ENCODE results near the gene KIR2DL1. TPM values are rescaled to one million over a fixed set of nuclear protein-coding genes. Genes with fewer than 3 reads are reported as not detected.
"Not testable (repeated sequence)": the region's sequence is repeated elsewhere in the genome, so short reads cannot be mapped to it uniquely, and the experiment has no call there.

KIR2DL1 gene
- total and polyA plus RNA-seq, 5 donors from 2014 or later, result 0.10 TPM; not detected in 4

- Mint-ChIP-seq H3K4me1 (no peaks in the 10 kb centered on the region), H3K36me3 (no peaks in the 10 kb centered on the region), H3K27ac (no peak overlapping the region), H3K27me3 (peaks cover 6% of the 10 kb centered on the region), H3K9me3 (peaks cover 0 to 7% (median 2%) of the 10 kb centered on the region in 7 donors), H3K4me3 (no peak overlapping the region)
- Histone ChIP-seq H3K4me3 (ENCODE audit: low read depth, low read length) (no peak overlapping the region), H3K9me3 (ENCODE audit: control insufficient read depth in 2 of 2, low read length in 2 of 2) (no peaks in the 10 kb centered on the region), H3K36me3 (ENCODE audit: control insufficient read depth, insufficient read depth, low read length) (no peaks in the 10 kb centered on the region), H3K27ac (ENCODE audit: insufficient read depth, low read length, poor library complexity, severe bottlenecking) (no peak overlapping the region), H3K27me3 (ENCODE audit: control insufficient read depth, insufficient read depth, low read length) (peaks cover 2% of the 10 kb centered on the region), H3K4me1 (ENCODE audit: control insufficient read depth, insufficient read depth, low read length, poor library complexity, severe bottlenecking) (no peaks in the 10 kb centered on the region)
- DNase-seq (no peak), ATAC-seq (ENCODE audit: low read depth in 2 of 2) (no peak)
Measured at GRCh38 chr19:54806516-54806838, 36.9 kb downstream of the KIR2DL1 start.

GRCh38 chr19:54814571-54814970, 45.0 kb downstream of the KIR2DL1 start:
- not testable (repeated sequence) for H3K4me1 ChIP-seq (ENCODE audit: control insufficient read depth, insufficient read depth, low read length, poor library complexity, severe bottlenecking); H3K4me3 Mint-ChIP-seq; ATAC-seq (ENCODE audit: low read depth in 2 of 2); DNase-seq; H3K27me3 ChIP-seq (ENCODE audit: control insufficient read depth, insufficient read depth, low read length); H3K27me3 Mint-ChIP-seq; H3K4me1 Mint-ChIP-seq; H3K36me3 ChIP-seq (ENCODE audit: control insufficient read depth, insufficient read depth, low read length); H3K36me3 Mint-ChIP-seq; H3K4me3 ChIP-seq (ENCODE audit: low read depth, low read length); H3K27ac ChIP-seq (ENCODE audit: insufficient read depth, low read length, poor library complexity, severe bottlenecking); H3K27ac Mint-ChIP-seq; H3K9me3 ChIP-seq (ENCODE audit: control insufficient read depth in 2 of 2, low read length in 2 of 2)
- peaks cover 0 to 14% (median 4%) of the 10 kb centered on the region in 7 donors for H3K9me3 Mint-ChIP-seq

GRCh38 chr19:54816251-54816650, 46.7 kb downstream of the KIR2DL1 start, which contains the start of gene KIR3DL1:
KIR3DL1 (plus strand) TSS chr19:54816468.
- H3K4me3 ChIP-seq (ENCODE audit: low read depth, low read length); H3K36me3 ChIP-seq (ENCODE audit: control insufficient read depth, insufficient read depth, low read length); H3K9me3 ChIP-seq (ENCODE audit: control insufficient read depth in 2 of 2, low read length in 2 of 2); H3K27me3 ChIP-seq (ENCODE audit: control insufficient read depth, insufficient read depth, low read length); H3K27me3 Mint-ChIP-seq; H3K4me3 Mint-ChIP-seq; H3K4me1 Mint-ChIP-seq; H3K36me3 Mint-ChIP-seq; DNase-seq; H3K27ac ChIP-seq (ENCODE audit: insufficient read depth, low read length, poor library complexity, severe bottlenecking); ATAC-seq (ENCODE audit: low read depth in 2 of 2); H3K4me1 ChIP-seq (ENCODE audit: control insufficient read depth, insufficient read depth, low read length, poor library complexity, severe bottlenecking): not testable (repeated sequence)
- H3K27ac Mint-ChIP-seq, result peak within 1 kb of the TSS in 1 of 3 donors; percentile 67
- H3K9me3 Mint-ChIP-seq, result peaks cover 0 to 12% (median 4%) of the 10 kb centered on the region in 7 donors

- DNase-seq (no peak), ATAC-seq (ENCODE audit: low read depth in 2 of 2) (no peak)
- Histone ChIP-seq H3K4me1 (ENCODE audit: control insufficient read depth, insufficient read depth, low read length, poor library complexity, severe bottlenecking) (no peaks in the 10 kb centered on the region), H3K27ac (ENCODE audit: insufficient read depth, low read length, poor library complexity, severe bottlenecking) (no peak overlapping the region), H3K4me3 (ENCODE audit: low read depth, low read length) (no peak overlapping the region), H3K27me3 (ENCODE audit: control insufficient read depth, insufficient read depth, low read length) (no peaks in the 10 kb centered on the region), H3K9me3 (ENCODE audit: control insufficient read depth in 2 of 2, low read length in 2 of 2) (no peaks in the 10 kb centered on the region), H3K36me3 (ENCODE audit: control insufficient read depth, insufficient read depth, low read length) (no peaks in the 10 kb centered on the region)
- Mint-ChIP-seq H3K4me1 (no peaks in the 10 kb centered on the region), H3K9me3 (peaks cover 0 to 2% (median 0%) of the 10 kb centered on the region in 7 donors), H3K4me3 (no peak overlapping the region), H3K27ac (no peak overlapping the region), H3K36me3 (no peaks in the 10 kb centered on the region), H3K27me3 (peaks cover 6% of the 10 kb centered on the region)
Measured at GRCh38 chr19:54817670-54818536, 48.3 kb downstream of the KIR2DL1 start.

- not testable (repeated sequence) for H3K36me3 Mint-ChIP-seq; H3K27ac ChIP-seq (ENCODE audit: insufficient read depth, low read length, poor library complexity, severe bottlenecking); DNase-seq; H3K9me3 ChIP-seq (ENCODE audit: control insufficient read depth in 2 of 2, low read length in 2 of 2); H3K4me1 ChIP-seq (ENCODE audit: control insufficient read depth, insufficient read depth, low read length, poor library complexity, severe bottlenecking); H3K36me3 ChIP-seq (ENCODE audit: control insufficient read depth, insufficient read depth, low read length); H3K4me3 ChIP-seq (ENCODE audit: low read depth, low read length); H3K27ac Mint-ChIP-seq; H3K9me3 Mint-ChIP-seq; H3K4me1 Mint-ChIP-seq; H3K27me3 ChIP-seq (ENCODE audit: control insufficient read depth, insufficient read depth, low read length); H3K4me3 Mint-ChIP-seq; H3K27me3 Mint-ChIP-seq; ATAC-seq (ENCODE audit: low read depth in 2 of 2)
Measured at GRCh38 chr19:54824416-54824815, 54.8 kb downstream of the KIR2DL1 start.

- not testable (repeated sequence) for H3K4me1 Mint-ChIP-seq; H3K27me3 Mint-ChIP-seq; H3K27me3 ChIP-seq (ENCODE audit: control insufficient read depth, insufficient read depth, low read length); H3K27ac ChIP-seq (ENCODE audit: insufficient read depth, low read length, poor library complexity, severe bottlenecking); H3K36me3 ChIP-seq (ENCODE audit: control insufficient read depth, insufficient read depth, low read length); H3K36me3 Mint-ChIP-seq; H3K27ac Mint-ChIP-seq; DNase-seq; H3K4me1 ChIP-seq (ENCODE audit: control insufficient read depth, insufficient read depth, low read length, poor library complexity, severe bottlenecking); H3K4me3 Mint-ChIP-seq; H3K9me3 Mint-ChIP-seq; H3K4me3 ChIP-seq (ENCODE audit: low read depth, low read length); H3K9me3 ChIP-seq (ENCODE audit: control insufficient read depth in 2 of 2, low read length in 2 of 2); ATAC-seq (ENCODE audit: low read depth in 2 of 2)
Measured at GRCh38 chr19:54825326-54825725, 55.7 kb downstream of the KIR2DL1 start.

- not testable (repeated sequence) for DNase-seq; H3K27me3 ChIP-seq (ENCODE audit: control insufficient read depth, insufficient read depth, low read length); H3K4me3 Mint-ChIP-seq; H3K27me3 Mint-ChIP-seq; H3K36me3 ChIP-seq (ENCODE audit: control insufficient read depth, insufficient read depth, low read length); H3K4me3 ChIP-seq (ENCODE audit: low read depth, low read length); H3K27ac ChIP-seq (ENCODE audit: insufficient read depth, low read length, poor library complexity, severe bottlenecking); H3K36me3 Mint-ChIP-seq; H3K9me3 ChIP-seq (ENCODE audit: control insufficient read depth in 2 of 2, low read length in 2 of 2); H3K27ac Mint-ChIP-seq; H3K4me1 ChIP-seq (ENCODE audit: control insufficient read depth, insufficient read depth, low read length, poor library complexity, severe bottlenecking); H3K4me1 Mint-ChIP-seq; ATAC-seq (ENCODE audit: low read depth in 2 of 2); H3K9me3 Mint-ChIP-seq
Measured at GRCh38 chr19:54828064-54828463, 58.5 kb downstream of the KIR2DL1 start.

GRCh38 chr19:54832496-54832895, 62.9 kb downstream of the KIR2DL1 start, which contains the start of gene KIR2DS4:
KIR2DS4 (plus strand) TSS chr19:54832676.
- not testable (repeated sequence) for H3K27me3 ChIP-seq (ENCODE audit: control insufficient read depth, insufficient read depth, low read length); ATAC-seq (ENCODE audit: low read depth in 2 of 2); H3K9me3 ChIP-seq (ENCODE audit: control insufficient read depth in 2 of 2, low read length in 2 of 2); H3K9me3 Mint-ChIP-seq; DNase-seq; H3K27ac ChIP-seq (ENCODE audit: insufficient read depth, low read length, poor library complexity, severe bottlenecking); H3K36me3 ChIP-seq (ENCODE audit: control insufficient read depth, insufficient read depth, low read length); H3K4me1 ChIP-seq (ENCODE audit: control insufficient read depth, insufficient read depth, low read length, poor library complexity, severe bottlenecking); H3K4me3 Mint-ChIP-seq; H3K4me3 ChIP-seq (ENCODE audit: low read depth, low read length); H3K27ac Mint-ChIP-seq; H3K4me1 Mint-ChIP-seq; H3K36me3 Mint-ChIP-seq; H3K27me3 Mint-ChIP-seq
